GM12878 (cell line): ENCODE results near the gene CNR2.

Experiments used
- CEBPB ChIP-seq, 2 experiments: fragments of 150-350 bp in 1 of 2; IDR thresholded peaks; 2 replicates each; pipeline ENCODE4 v1.6.1; 2012 to 2014; ENCODE audit warnings: low read depth in 2 of 2, low read length in 2 of 2, borderline replicate concordance in 1 of 2, inconsistent platforms in 1 of 2
- CTCF ChIP-seq, 3 experiments: IDR thresholded peaks in 2 of 3; conservative IDR thresholded peaks in 1 of 3; 2 replicates each; pipeline ENCODE4 v1.5.1; 2011; ENCODE audit warnings: low read depth in 3 of 3, low read length in 3 of 3, mild to moderate bottlenecking in 3 of 3, control low read depth in 2 of 3, moderate library complexity in 2 of 3, inconsistent platforms in 1 of 3, mixed read lengths in 1 of 3; ENCODE audit not compliant: control insufficient read depth in 2 of 3, insufficient read depth in 1 of 3; ENCODE audit errors: extremely low read depth in 1 of 3
- EZH2 ChIP-seq: IDR thresholded peaks from 2 replicates; pipeline ENCODE4 v1.6.1; 2012; ENCODE audit warnings: low read depth, mild to moderate bottlenecking, control low read depth, inconsistent platforms, low read length, borderline replicate concordance; ENCODE audit not compliant: control insufficient read depth
- MAX ChIP-seq: IDR thresholded peaks from 2 replicates; pipeline ENCODE4 v1.6.1; 2012; ENCODE audit warnings: low read depth, low read length, improper control_type of control experiment
- MLLT1 ChIP-seq: fragments of 450-650 bp; IDR thresholded peaks from 2 replicates; pipeline ENCODE4 v1.6.1; 2016; ENCODE audit warnings: mild to moderate bottlenecking
- NBN ChIP-seq: fragments of 450-650 bp; IDR thresholded peaks from 2 replicates; pipeline ENCODE4 v1.6.1; 2016
- POLR2AphosphoS5 ChIP-seq: IDR thresholded peaks from 2 replicates; pipeline ENCODE4 v1.6.1; 2011; ENCODE audit warnings: mild to moderate bottlenecking, low read length, inconsistent platforms
- PRDM15 ChIP-seq: fragments of 450-650 bp; formaldehyde crosslinking; IDR thresholded peaks from 2 replicates; pipeline ENCODE4 v1.4.0; 2020; ENCODE audit warnings: mild to moderate bottlenecking, moderate library complexity
- USF2 ChIP-seq: IDR thresholded peaks from 2 replicates; pipeline ENCODE4 v1.6.1; 2011; ENCODE audit warnings: low read depth, low read length, improper control_type of control experiment, borderline replicate concordance
- ZNF24 ChIP-seq: fragments of 450-650 bp; IDR thresholded peaks from 2 replicates; pipeline ENCODE4 v1.6.1; 2017; ENCODE audit warnings: antibody characterized with exemption, mild to moderate bottlenecking

- no peak for TF ChIP-seq MAX
- TF ChIP-seq CTCF (IDR thresholded peaks at IDR 0.05 in 2 of 3, conservative IDR thresholded peaks at IDR 0.05 in 1 of 3; ENCODE audit: control insufficient read depth in 2 of 3, extremely low read depth in 1 of 3, insufficient read depth in 1 of 3, low read depth in 3 of 3, low read length in 3 of 3) = no peak
- no peak for TF ChIP-seq USF2
- no peak for TF ChIP-seq EZH2
- TF ChIP-seq POLR2AphosphoS5 = no peak
- no peak for TF ChIP-seq PRDM15
- TF ChIP-seq ZNF24 = no peak
- TF ChIP-seq CEBPB (IDR thresholded peaks at IDR 0.05; ENCODE audit: borderline replicate concordance in 1 of 2, low read depth in 2 of 2, low read length in 2 of 2) = no peak
- TF ChIP-seq NBN = no peak
- TF ChIP-seq MLLT1 = no peak
Observed at GRCh38 chr1:23878668-23879067, 34.5 kb downstream of the CNR2 start.
